SK-N-SH treated with all-trans-retinoic acid at 6 μM for 48 hours (cell line): ENCODE results near the gene HLA-F.

Experiments used
- ATAC-seq: fragments of 200-7000 bp; cut with Tn5 transposase; 3 replicates; pipeline ENCODE4 v1.9.1; 2020; ENCODE audit warnings: mild to moderate bottlenecking, moderate library complexity
- ARNTL ChIP-seq: fragments of 450-650 bp; formaldehyde crosslinking; IDR thresholded peaks from 2 replicates; pipeline ENCODE4 v1.5.0; 2020; ENCODE audit warnings: low read depth, mild to moderate bottlenecking, moderate library complexity, borderline replicate concordance
- BACH2 ChIP-seq: fragments of 250-450 bp; sonication (Bioruptor Pico); IDR thresholded peaks from 2 replicates; pipeline ENCODE4 v1.9.0; 2021; ENCODE audit warnings: mild to moderate bottlenecking, borderline replicate concordance
- CREB5 ChIP-seq: fragments of 250-450 bp; sonication (Bioruptor Pico); IDR thresholded peaks from 2 replicates; pipeline ENCODE4 v1.5.1; 2020; ENCODE audit warnings: low read depth, mild to moderate bottlenecking, moderate library complexity
- CSDC2 ChIP-seq: fragments of 250-450 bp; sonication (Bioruptor Pico); IDR thresholded peaks from 2 replicates; pipeline ENCODE4 v1.5.0; 2020; ENCODE audit warnings: mild to moderate bottlenecking, moderate library complexity
- CSRNP3 ChIP-seq: fragments of 250-450 bp; sonication (Bioruptor Pico); IDR thresholded peaks from 2 replicates; pipeline ENCODE4 v1.5.1; 2021; ENCODE audit warnings: mild to moderate bottlenecking, moderate library complexity
- ESRRG ChIP-seq: fragments of 250-450 bp; sonication (Bioruptor Pico); IDR thresholded peaks from 2 replicates; pipeline ENCODE4 v1.6.1; 2021; ENCODE audit warnings: mild to moderate bottlenecking
- GLIS3 ChIP-seq: fragments of 250-450 bp; sonication (Bioruptor Pico); IDR thresholded peaks from 2 replicates; pipeline ENCODE4 v1.5.0; 2020; ENCODE audit warnings: mild to moderate bottlenecking, moderate library complexity
- OSR1 ChIP-seq: fragments of 250-450 bp; sonication (Bioruptor Pico); IDR thresholded peaks from 2 replicates; pipeline ENCODE4 v1.8.0; 2022; ENCODE audit warnings: moderate library complexity, mild to moderate bottlenecking, inconsistent platforms
- PATZ1 ChIP-seq: fragments of 250-450 bp; sonication (Bioruptor Pico); IDR thresholded peaks from 2 replicates; pipeline ENCODE4 v1.8.0; 2020; ENCODE audit warnings: mild to moderate bottlenecking, moderate library complexity, borderline replicate concordance
- POU6F1 ChIP-seq: fragments of 250-450 bp; sonication (Bioruptor Pico); IDR thresholded peaks from 2 replicates; pipeline ENCODE4 v1.8.0; 2021; ENCODE audit warnings: low read depth, mild to moderate bottlenecking, moderate library complexity, borderline replicate concordance
- PPARA ChIP-seq: fragments of 250-450 bp; sonication (Bioruptor Pico); IDR thresholded peaks from 2 replicates; pipeline ENCODE4 v1.5.0; 2020; ENCODE audit warnings: mild to moderate bottlenecking, borderline replicate concordance
- SNAI2 ChIP-seq: fragments of 250-450 bp; sonication (Bioruptor Pico); IDR thresholded peaks from 2 replicates; pipeline ENCODE4 v1.5.0; 2020; ENCODE audit warnings: mild to moderate bottlenecking, moderate library complexity
- TCF4 ChIP-seq: fragments of 250-450 bp; sonication (Bioruptor Pico); IDR thresholded peaks from 2 replicates; pipeline ENCODE4 v1.8.0; 2021; ENCODE audit warnings: mild to moderate bottlenecking, moderate library complexity, borderline replicate concordance
- TSHZ2 ChIP-seq: fragments of 250-450 bp; sonication (Bioruptor Pico); IDR thresholded peaks from 2 replicates; pipeline ENCODE4 v1.5.0; 2020; ENCODE audit warnings: mild to moderate bottlenecking, moderate library complexity
- ZC3H10 ChIP-seq: fragments of 250-450 bp; sonication (Bioruptor Pico); IDR thresholded peaks from 2 replicates; pipeline ENCODE4 v1.5.1; 2021; ENCODE audit warnings: mild to moderate bottlenecking, moderate library complexity
- ZFP3 ChIP-seq: fragments of 250-450 bp; sonication (Bioruptor Pico); IDR thresholded peaks from 2 replicates; pipeline ENCODE4 v1.5.0; 2020; ENCODE audit warnings: mild to moderate bottlenecking, moderate library complexity
- ZFP30 ChIP-seq: fragments of 450-650 bp; formaldehyde crosslinking; IDR thresholded peaks from 2 replicates; pipeline ENCODE4 v1.5.0; 2022; ENCODE audit warnings: mild to moderate bottlenecking, moderate library complexity
- ZNF565 ChIP-seq: fragments of 450-650 bp; formaldehyde crosslinking; conservative IDR thresholded peaks from 2 replicates; pipeline ENCODE4 v1.5.0; 2020; ENCODE audit warnings: low read depth, mild to moderate bottlenecking, moderate library complexity
- ZNF70 ChIP-seq: fragments of 450-650 bp; formaldehyde crosslinking; IDR thresholded peaks from 2 replicates; pipeline ENCODE4 v1.5.0; 2020; ENCODE audit warnings: mild to moderate bottlenecking, moderate library complexity
- ZNF8 ChIP-seq: fragments of 450-650 bp; formaldehyde crosslinking; IDR thresholded peaks from 2 replicates; pipeline ENCODE4 v1.5.0; 2020; ENCODE audit warnings: mild to moderate bottlenecking, moderate library complexity

HLA-F gene

GRCh38 chr6:29747688-29748250 is 24.5 kb downstream of the HLA-F start:
- ATAC-seq = no peak
- TF ChIP-seq ESRRG (CRISPR knock-in tag) (no peak), SNAI2 (CRISPR knock-in tag) (no peak), GLIS3 (CRISPR knock-in tag) (no peak), ZNF565 (CRISPR knock-in tag) (no peak), CREB5 (CRISPR knock-in tag) (no peak), POU6F1 (CRISPR knock-in tag) (no peak), ARNTL (CRISPR knock-in tag) (no peak), ZC3H10 (CRISPR knock-in tag) (no peak), ZFP3 (no peak), PATZ1 (no peak), ZFP30 (CRISPR knock-in tag) (no peak), OSR1 (CRISPR knock-in tag) (no peak), TCF4 (no peak), PPARA (CRISPR knock-in tag) (no peak), TSHZ2 (CRISPR knock-in tag) (no peak), ZNF70 (CRISPR knock-in tag) (no peak), BACH2 (CRISPR knock-in tag) (no peak), ZNF8 (CRISPR knock-in tag) (no peak), CSRNP3 (CRISPR knock-in tag) (no peak), CSDC2 (CRISPR knock-in tag) (no peak)

GRCh38 chr6:29748391-29749307 is 25.4 kb downstream of the HLA-F start:
- ATAC-seq = peak; percentile 81
- no peak for TF ChIP-seq POU6F1 (CRISPR knock-in tag)
- no peak for TF ChIP-seq CSRNP3 (CRISPR knock-in tag)
- TF ChIP-seq CREB5 (CRISPR knock-in tag) = no peak
